MCF 10A (cell line): Measurements from ENCODE around the gene KRT6B. TPM values are rescaled to one million over a fixed set of nuclear protein-coding genes. Genes with fewer than 3 reads are reported as not detected.
A peak's percentile ranks its signal among the peaks of the same experiment; 100 is the strongest.
"Not testable (repeated sequence)": the region's sequence is repeated elsewhere in the genome, so short reads cannot be mapped to it uniquely, and the experiment has no call there.

Experiments used
- BruUV-seq: library from RNA; stranded (reverse); fragments of 400-500 nt; replicated peaks from 2 replicates; lab custom pipeline; 2021; lab: Mats Ljungman, UMichigan
- CTCF ChIA-PET: fragments of 300-600 bp; sonication (Branson Sonifier 250); formaldehyde crosslinking; extraction: SDS; loops from one replicate; lab custom pipeline; 2021; ENCODE audit warnings: antibody characterized with exemption, inconsistent platforms; lab: Yijun Ruan, JAX
- POLR2A ChIA-PET: fragments of 300-600, 350-650 bp; sonication (Branson Sonifier 250); formaldehyde crosslinking; extraction: SDS; loops from one replicate; lab custom pipeline; 2020; ENCODE audit warnings: antibody characterized with exemption, inconsistent platforms; lab: Yijun Ruan, JAX
- DNase-seq: peaks from one replicate; pipeline ENCODE4 v3.0.0-alpha.2; 2018; ENCODE audit not compliant: unreplicated experiment
- H3K27ac Mint-ChIP-seq: one replicate; pipeline ENCODE4 v1.8.0; 2022; ENCODE audit warnings: mild to moderate bottlenecking, low read depth, mixed read lengths; ENCODE audit not compliant: unreplicated experiment
- H3K27me3 Mint-ChIP-seq: one replicate; pipeline ENCODE4 v1.8.0; 2022; ENCODE audit warnings: mixed read lengths; ENCODE audit not compliant: insufficient read depth, unreplicated experiment
- H3K36me3 Mint-ChIP-seq: one replicate; pipeline ENCODE4 v1.8.0; 2022; ENCODE audit warnings: mild to moderate bottlenecking, moderate library complexity, mixed read lengths; ENCODE audit not compliant: insufficient read depth, unreplicated experiment
- H3K4me1 Mint-ChIP-seq: one replicate; pipeline ENCODE4 v1.8.0; 2022; ENCODE audit warnings: mixed read lengths; ENCODE audit not compliant: insufficient read depth, unreplicated experiment
- H3K4me3 Mint-ChIP-seq: one replicate; pipeline ENCODE4 v1.8.0; 2022; ENCODE audit warnings: mild to moderate bottlenecking, moderate library complexity, mixed read lengths; ENCODE audit not compliant: unreplicated experiment
- H3K9me3 Mint-ChIP-seq: one replicate; pipeline ENCODE4 v1.8.0; 2022; ENCODE audit warnings: mixed read lengths; ENCODE audit not compliant: unreplicated experiment
- intact Hi-C: fragments of 100-400 bp; cut with micrococcal nuclease; formaldehyde crosslinking; loops from 2 replicates; pipeline ENCODE4 v1.14.1; 2022
- total RNA-seq: library from RNA; stranded (reverse); gene quantifications from 2 replicates; pipeline ENCODE4 v1.2.3, GENCODE V29; 2022
- TF ChIP-seq, protein P1 (sequence below): fragments of 200-600 bp; IDR thresholded peaks from one replicate; pipeline ENCODE4 v1.8.0; 2022; ENCODE audit warnings: antibody characterized with exemption, mild to moderate bottlenecking; ENCODE audit not compliant: unreplicated experiment

Gene KRT6B
- total RNA-seq, 1 experiment from 2014 or later = 3.3 TPM

DNA sequence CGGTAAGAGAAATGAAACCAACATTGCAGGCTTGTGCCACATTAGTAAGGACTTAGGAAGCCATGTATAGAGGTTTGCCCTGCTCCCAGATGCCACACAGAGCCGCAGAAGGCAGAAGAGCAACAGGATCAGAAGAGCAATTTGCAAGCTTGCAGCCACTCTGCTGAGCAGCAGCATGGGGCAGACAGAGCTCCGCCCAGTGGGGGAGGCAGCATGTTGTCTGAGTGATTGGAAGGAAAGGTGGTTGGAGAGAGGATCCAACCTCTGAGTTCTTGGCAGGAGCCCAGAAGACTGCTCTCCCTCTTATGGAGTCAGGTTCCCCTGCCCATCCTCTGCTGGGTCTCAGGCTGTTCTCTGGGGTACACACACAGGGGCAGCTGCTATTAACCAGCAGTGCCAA lies 43.4 kb upstream of the KRT6B start:
- intact Hi-C loops = loop anchor here (2.0 kb wide), 2 partner anchors 53 to 375 kb away; no protein-coding TSS in a partner anchor
- Mint-ChIP-seq H3K27me3 (no peaks in the 10 kb centered on the region), H3K4me1 (peaks cover 64% of the 10 kb centered on the region), H3K27ac (peak overlapping the region; percentile 95), H3K9me3 (no peaks in the 10 kb centered on the region), H3K4me3 (peak overlapping the region; percentile 93), H3K36me3 (peaks cover 31% of the 10 kb centered on the region)
- TF ChIP-seq, protein P1, sequence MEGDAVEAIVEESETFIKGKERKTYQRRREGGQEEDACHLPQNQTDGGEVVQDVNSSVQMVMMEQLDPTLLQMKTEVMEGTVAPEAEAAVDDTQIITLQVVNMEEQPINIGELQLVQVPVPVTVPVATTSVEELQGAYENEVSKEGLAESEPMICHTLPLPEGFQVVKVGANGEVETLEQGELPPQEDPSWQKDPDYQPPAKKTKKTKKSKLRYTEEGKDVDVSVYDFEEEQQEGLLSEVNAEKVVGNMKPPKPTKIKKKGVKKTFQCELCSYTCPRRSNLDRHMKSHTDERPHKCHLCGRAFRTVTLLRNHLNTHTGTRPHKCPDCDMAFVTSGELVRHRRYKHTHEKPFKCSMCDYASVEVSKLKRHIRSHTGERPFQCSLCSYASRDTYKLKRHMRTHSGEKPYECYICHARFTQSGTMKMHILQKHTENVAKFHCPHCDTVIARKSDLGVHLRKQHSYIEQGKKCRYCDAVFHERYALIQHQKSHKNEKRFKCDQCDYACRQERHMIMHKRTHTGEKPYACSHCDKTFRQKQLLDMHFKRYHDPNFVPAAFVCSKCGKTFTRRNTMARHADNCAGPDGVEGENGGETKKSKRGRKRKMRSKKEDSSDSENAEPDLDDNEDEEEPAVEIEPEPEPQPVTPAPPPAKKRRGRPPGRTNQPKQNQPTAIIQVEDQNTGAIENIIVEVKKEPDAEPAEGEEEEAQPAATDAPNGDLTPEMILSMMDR = no peak
- ChIA-PET CTCF (interaction anchor here (0.8 to 5.6 kb wide), 16 partner anchors 11 to 384 kb away, joined by 3 to 50 read pairs (median 6); partner anchors contain the start of gene KRT5), POLR2A (interaction anchor here (0.7 to 28.5 kb wide), 18 partner anchors 12 to 380 kb away, joined by 3 to 1235 read pairs (median 14); partner anchors contain the start of genes KRT5, KRT6B and KRT6C)
- no TSS peak for BruUV-seq
- peak; percentile 95 for DNase-seq

DNA sequence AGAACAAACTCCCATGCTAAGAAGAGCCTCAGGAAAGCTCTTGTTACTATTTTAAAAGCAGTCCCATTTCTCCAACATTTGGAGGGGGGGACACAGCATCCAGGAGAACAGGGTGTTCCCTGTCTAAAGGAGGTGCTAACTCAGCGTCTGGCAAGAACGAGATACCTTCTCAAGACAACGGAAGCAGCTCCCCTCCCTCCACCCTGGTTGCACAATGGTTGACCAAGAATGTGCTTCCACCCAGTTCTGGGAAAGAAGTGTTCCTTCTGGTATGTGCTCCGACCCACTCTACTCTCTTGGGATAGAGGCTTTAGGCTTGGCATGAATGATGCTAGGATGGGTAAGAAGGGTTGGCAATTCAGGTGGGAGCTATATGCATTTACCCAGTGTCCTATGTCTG lies 42.6 kb upstream of the KRT6B start:
- H3K27me3 Mint-ChIP-seq = no peaks in the 10 kb centered on the region

DNA sequence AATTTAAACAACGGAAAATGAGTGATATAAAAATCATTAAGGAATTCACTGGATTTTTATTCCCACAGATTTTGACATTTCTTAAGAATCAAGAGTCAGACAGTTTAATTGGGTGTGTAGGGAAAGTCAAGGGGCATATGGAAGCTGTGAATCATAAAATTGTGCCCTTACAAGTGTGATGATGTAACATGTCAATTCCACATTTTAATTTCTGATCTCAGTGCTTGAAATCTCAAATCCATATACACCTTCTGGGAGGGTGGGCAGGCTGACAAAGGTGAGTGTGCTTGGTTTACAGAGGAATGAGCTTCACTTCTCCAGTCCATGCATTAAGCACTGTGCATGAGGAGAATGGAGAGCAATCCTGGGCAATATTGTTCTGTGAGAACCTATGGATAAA lies 42.2 kb upstream of the KRT6B start:
- ChIA-PET POLR2A (interaction anchor here (0.6 to 28.5 kb wide), 39 partner anchors 11 to 608 kb away, joined by 3 to 1235 read pairs (median 6); partner anchors contain the start of genes ATG101, KRT5, KRT6B and KRT6C), CTCF (interaction anchor here (0.6 to 5.6 kb wide), 23 partner anchors 13 to 385 kb away, joined by 3 to 50 read pairs (median 4); partner anchors contain the start of genes KRT5 and KRT84)
- DNase-seq = no peak
- Mint-ChIP-seq H3K36me3 (peaks cover 43% of the 10 kb centered on the region), H3K27ac (peak overlapping the region; percentile 73), H3K4me3 (peak overlapping the region; percentile 93), H3K4me1 (peaks cover 57% of the 10 kb centered on the region), H3K27me3 (no peaks in the 10 kb centered on the region), H3K9me3 (no peaks in the 10 kb centered on the region)
- intact Hi-C loops = loop anchor here (1.0 to 2.0 kb wide), 3 partner anchors 28 to 377 kb away; no protein-coding TSS in a partner anchor
- TF ChIP-seq, protein P1 = no peak
- no TSS peak for BruUV-seq

More for the DNA sequence above, 42.6 kb upstream of the KRT6B start:
- H3K9me3 Mint-ChIP-seq = no peaks in the 10 kb centered on the region
- peak; percentile 100 for DNase-seq
- no TSS peak for BruUV-seq
- ChIA-PET CTCF (interaction anchor here (0.6 to 5.6 kb wide), 26 partner anchors 12 to 385 kb away, joined by 3 to 50 read pairs (median 4); partner anchors contain the start of genes KRT5 and KRT84), POLR2A (interaction anchor here (0.7 to 28.5 kb wide), 35 partner anchors 11 to 608 kb away, joined by 3 to 1235 read pairs (median 6); partner anchors contain the start of genes KRT5, KRT6B and KRT6C)
- intact Hi-C loops = loop anchor here (1.0 to 2.0 kb wide), 3 partner anchors 28 to 376 kb away; no protein-coding TSS in a partner anchor
- H3K27ac Mint-ChIP-seq = peak overlapping the region; percentile 73
- peaks cover 39% of the 10 kb centered on the region for H3K36me3 Mint-ChIP-seq
- peak overlapping the region; percentile 93 for H3K4me3 Mint-ChIP-seq
- TF ChIP-seq, protein P1 = no peak
- peaks cover 56% of the 10 kb centered on the region for H3K4me1 Mint-ChIP-seq

DNA sequence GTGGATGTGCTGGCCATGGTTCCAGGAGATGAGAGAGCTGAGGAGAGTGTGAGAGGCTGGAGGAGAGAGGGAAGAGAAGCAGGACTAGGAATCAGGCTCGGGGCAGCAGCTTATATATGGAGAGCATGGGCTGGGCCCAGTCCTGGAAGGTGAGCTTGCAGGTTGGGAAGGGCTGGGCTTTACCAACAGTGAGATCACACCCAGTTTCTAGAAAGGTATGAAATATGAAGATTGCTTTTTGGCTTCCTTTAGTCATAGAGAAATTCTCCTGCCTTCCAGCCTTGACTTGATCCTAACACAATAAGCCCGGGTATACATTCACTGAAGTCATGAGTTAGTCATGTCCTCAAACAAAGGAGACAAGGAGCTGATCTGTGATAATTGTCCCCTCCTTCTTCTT lies 41.2 kb upstream of the KRT6B start, which contains the start of gene KRT6A:
KRT6A (minus strand) TSS at position 86 of the 400 bp plus-strand sequence; CDS start at position 17, 69 bp downstream.
- no peaks in the 10 kb centered on the region for H3K27me3 Mint-ChIP-seq
- peaks cover 61% of the 10 kb centered on the region for H3K4me1 Mint-ChIP-seq
- ChIA-PET POLR2A (interaction anchor here (0.6 to 28.5 kb wide), 33 partner anchors 10 to 477 kb away, joined by 3 to 1235 read pairs (median 7); partner anchors contain the start of genes KRT5, KRT6B, KRT6C and KRT7), CTCF (interaction anchor here (0.7 to 5.6 kb wide), 13 partner anchors 14 to 499 kb away, joined by 3 to 50 read pairs (median 7); partner anchors contain the start of gene KRT5)
- no peaks in the 10 kb centered on the region for H3K9me3 Mint-ChIP-seq
- DNase-seq = peak; percentile 90
- TF ChIP-seq, protein P1 = no peak
- BruUV-seq = no TSS peak
- H3K4me3 Mint-ChIP-seq = peak within 1 kb of the TSS; percentile 93
- H3K27ac Mint-ChIP-seq = peak within 1 kb of the TSS; percentile 73
- intact Hi-C loops = no loop called here
- H3K36me3 Mint-ChIP-seq = peaks cover 53% of the 10 kb centered on the region

DNA sequence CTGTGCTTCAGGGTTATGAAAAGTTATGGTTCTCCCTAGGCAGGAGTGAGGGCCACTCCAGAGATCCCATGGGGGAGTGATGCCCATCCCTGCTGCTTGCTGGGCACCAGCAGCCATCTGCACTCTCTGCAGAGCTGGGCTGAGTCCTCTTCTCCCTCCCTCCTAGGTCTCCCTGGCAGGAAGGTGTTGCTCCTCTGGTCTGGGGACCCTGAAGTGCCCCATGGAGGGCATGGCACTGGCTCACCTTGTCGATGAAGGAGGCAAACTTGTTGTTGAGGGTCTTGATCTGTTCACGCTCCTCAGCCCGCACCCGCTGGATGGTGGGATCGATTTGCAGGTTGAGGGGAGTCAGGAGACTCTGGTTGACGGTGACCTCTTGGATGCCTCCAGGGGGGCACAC lies 40.5 kb upstream of the KRT6B start:
- CTCF ChIA-PET = interaction anchor here (0.7 to 5.6 kb wide), 3 partner anchors 14 to 500 kb away, joined by 3 to 50 read pairs (median 8); no protein-coding TSS in a partner anchor
- POLR2A ChIA-PET = interaction anchor here (0.9 to 28.5 kb wide), 11 partner anchors 9 to 478 kb away, joined by 4 to 1235 read pairs (median 24); partner anchors contain the start of genes KRT5, KRT6B, KRT6C and KRT7
- Mint-ChIP-seq H3K27ac (peak overlapping the region; percentile 73), H3K4me1 (peaks cover 58% of the 10 kb centered on the region), H3K4me3 (peak overlapping the region; percentile 93), H3K36me3 (peaks cover 60% of the 10 kb centered on the region)
- intact Hi-C loops, H3K27me3 Mint-ChIP-seq, H3K9me3 Mint-ChIP-seq, BruUV-seq: not testable (repeated sequence)
- DNase-seq = peak; percentile 17
